ENCODE measurements around the gene RBBP6.

DNA sequence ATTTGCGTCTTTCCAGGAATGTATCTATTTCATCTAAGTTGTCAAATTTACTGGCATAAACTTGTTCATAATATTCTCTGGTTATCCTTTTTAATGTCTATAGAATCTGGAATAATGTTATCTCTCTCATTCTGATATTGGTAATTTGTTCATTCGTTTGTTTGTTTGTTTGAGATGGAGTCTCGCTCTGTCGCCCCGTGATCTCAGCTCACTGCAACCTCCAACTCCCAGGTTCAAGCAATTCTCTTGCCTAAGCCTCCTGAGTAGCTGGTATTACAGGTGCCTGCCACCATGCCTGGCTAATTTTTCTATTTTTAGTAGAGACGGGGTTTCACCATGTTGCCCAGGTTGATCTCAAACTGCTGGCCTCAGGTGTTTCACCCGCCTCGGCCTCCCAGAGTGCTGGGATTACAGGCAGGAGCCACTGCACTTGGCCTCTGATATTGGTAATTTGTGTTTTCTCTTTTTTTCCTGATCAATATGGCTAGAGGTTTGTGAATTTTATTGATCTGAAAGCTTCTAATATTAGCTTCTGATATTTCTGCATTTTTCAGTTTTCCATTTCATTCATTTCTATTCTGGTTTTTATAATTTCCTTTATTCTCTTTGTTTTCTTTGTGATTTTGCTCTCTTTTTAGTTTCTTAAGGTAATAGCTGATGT is 59.5 kb downstream of the RBBP6 start:
- TF ChIP-seq, protein P1, sequence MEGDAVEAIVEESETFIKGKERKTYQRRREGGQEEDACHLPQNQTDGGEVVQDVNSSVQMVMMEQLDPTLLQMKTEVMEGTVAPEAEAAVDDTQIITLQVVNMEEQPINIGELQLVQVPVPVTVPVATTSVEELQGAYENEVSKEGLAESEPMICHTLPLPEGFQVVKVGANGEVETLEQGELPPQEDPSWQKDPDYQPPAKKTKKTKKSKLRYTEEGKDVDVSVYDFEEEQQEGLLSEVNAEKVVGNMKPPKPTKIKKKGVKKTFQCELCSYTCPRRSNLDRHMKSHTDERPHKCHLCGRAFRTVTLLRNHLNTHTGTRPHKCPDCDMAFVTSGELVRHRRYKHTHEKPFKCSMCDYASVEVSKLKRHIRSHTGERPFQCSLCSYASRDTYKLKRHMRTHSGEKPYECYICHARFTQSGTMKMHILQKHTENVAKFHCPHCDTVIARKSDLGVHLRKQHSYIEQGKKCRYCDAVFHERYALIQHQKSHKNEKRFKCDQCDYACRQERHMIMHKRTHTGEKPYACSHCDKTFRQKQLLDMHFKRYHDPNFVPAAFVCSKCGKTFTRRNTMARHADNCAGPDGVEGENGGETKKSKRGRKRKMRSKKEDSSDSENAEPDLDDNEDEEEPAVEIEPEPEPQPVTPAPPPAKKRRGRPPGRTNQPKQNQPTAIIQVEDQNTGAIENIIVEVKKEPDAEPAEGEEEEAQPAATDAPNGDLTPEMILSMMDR (IDR thresholded peaks at IDR 0.05), result no peak
- no peak for TF ChIP-seq ZSCAN20 (CRISPR knock-in tag; IDR thresholded peaks at IDR 0.05)
- no peak for TF ChIP-seq JUN (IDR thresholded peaks at IDR 0.05)
- no peak for TF ChIP-seq HEYL (CRISPR knock-in tag; IDR thresholded peaks at IDR 0.05)
- no peak for TF ChIP-seq RAD21 (conservative IDR thresholded peaks at IDR 0.05 in 1 of 2, IDR thresholded peaks at IDR 0.05 in 1 of 2)
- TF ChIP-seq CHD2 (IDR thresholded peaks at IDR 0.05; ENCODE audit: low read length, partially characterized antibody), result no peak
- no peak for TF ChIP-seq KDM5A (IDR thresholded peaks at IDR 0.05)
- no peak for TF ChIP-seq POLR2A (IDR thresholded peaks at IDR 0.05; ENCODE audit: low read length)
- no peak for TF ChIP-seq RCOR1 (IDR thresholded peaks at IDR 0.05; ENCODE audit: low read depth, low read length)
- TF ChIP-seq RFX5 (IDR thresholded peaks at IDR 0.05), result no peak
- TF ChIP-seq, protein P2, sequence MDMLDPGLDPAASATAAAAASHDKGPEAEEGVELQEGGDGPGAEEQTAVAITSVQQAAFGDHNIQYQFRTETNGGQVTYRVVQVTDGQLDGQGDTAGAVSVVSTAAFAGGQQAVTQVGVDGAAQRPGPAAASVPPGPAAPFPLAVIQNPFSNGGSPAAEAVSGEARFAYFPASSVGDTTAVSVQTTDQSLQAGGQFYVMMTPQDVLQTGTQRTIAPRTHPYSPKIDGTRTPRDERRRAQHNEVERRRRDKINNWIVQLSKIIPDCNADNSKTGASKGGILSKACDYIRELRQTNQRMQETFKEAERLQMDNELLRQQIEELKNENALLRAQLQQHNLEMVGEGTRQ (IDR thresholded peaks at IDR 0.05), result no peak

Measured in A549 (cell line).